ENCODE results near the gene AP1S2. TPM values are rescaled to one million over a fixed set of nuclear protein-coding genes. Genes with fewer than 3 reads are reported as not detected.

AP1S2 gene
- total RNA-seq, 2 donors from 2014 or later, result 61.6 to 155 TPM

GRCh38 chrX:15856636-15857035 lies 2.0 kb upstream of the AP1S2 start:
- TF ChIP-seq CTCF (IDR thresholded peaks at IDR 0.05), result no peak
- Histone ChIP-seq H3K27me3 (replicated peaks; ENCODE audit: insufficient read depth) (no peaks in the 10 kb centered on the region), H3K9me3 (no peaks in the 10 kb centered on the region), H3K36me3 (no peaks in the 10 kb centered on the region), H3K4me1 (ENCODE audit: control insufficient read depth in 1 of 2, low read depth in 2 of 2) (peaks cover 0 to 6% of the 10 kb centered on the region in 2 donors), H3K4me3 (no peak overlapping the region), H3K27ac (peak overlapping the region in 1 of 2 donors; percentile 85)
- no peak for ATAC-seq (ENCODE audit: insufficient number of reproducible peaks, low FRiP score, low read depth)
- DNase-seq (ENCODE audit: low spot score), result no peak

DNA sequence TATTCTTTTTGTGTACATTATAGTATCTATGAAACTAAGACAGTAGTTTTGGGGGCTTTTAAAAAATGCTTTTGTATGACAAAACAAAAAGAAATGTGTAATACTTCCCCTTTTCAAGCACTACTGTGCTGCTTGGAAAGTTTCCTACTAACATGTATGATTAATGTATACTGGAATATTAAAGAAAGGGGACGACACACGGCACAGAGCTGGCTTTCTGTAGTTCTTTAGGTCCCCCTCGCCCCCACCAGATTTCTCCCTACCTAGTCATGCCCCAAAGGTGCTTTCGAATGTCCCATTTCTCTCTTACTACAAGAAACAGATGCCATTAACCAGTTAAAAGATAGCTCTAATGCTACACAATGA lies 1.6 kb upstream of the AP1S2 start:
- H3K27ac ChIP-seq, result peak overlapping the region; percentile 82 to 85
- peaks cover 0 to 6% of the 10 kb centered on the region in 2 donors for H3K4me1 ChIP-seq (ENCODE audit: control insufficient read depth in 1 of 2, low read depth in 2 of 2)
- TF ChIP-seq CTCF (IDR thresholded peaks at IDR 0.05), result no peak
- H3K9me3 ChIP-seq, result no peaks in the 10 kb centered on the region
- H3K4me3 ChIP-seq, result no peak overlapping the region
- no peak for DNase-seq (ENCODE audit: low spot score)
- no peaks in the 10 kb centered on the region for H3K27me3 ChIP-seq (replicated peaks; ENCODE audit: insufficient read depth)
- ATAC-seq (ENCODE audit: insufficient number of reproducible peaks, low FRiP score, low read depth), result no peak
- no peaks in the 10 kb centered on the region for H3K36me3 ChIP-seq

GRCh38 chrX:15855568-15856221 lies 1.1 kb upstream of the AP1S2 start:
- H3K4me3 ChIP-seq, result peak overlapping the region; percentile 84
- no peaks in the 10 kb centered on the region for H3K9me3 ChIP-seq
- TF ChIP-seq CTCF (IDR thresholded peaks at IDR 0.05), result no peak
- H3K36me3 ChIP-seq, result no peaks in the 10 kb centered on the region
- peaks cover 0 to 6% of the 10 kb centered on the region in 2 donors for H3K4me1 ChIP-seq (ENCODE audit: control insufficient read depth in 1 of 2, low read depth in 2 of 2)
- DNase-seq (ENCODE audit: low spot score), result no peak
- no peaks in the 10 kb centered on the region for H3K27me3 ChIP-seq (replicated peaks; ENCODE audit: insufficient read depth)
- H3K27ac ChIP-seq, result peak overlapping the region; percentile 82 to 85
- no peak for ATAC-seq (ENCODE audit: insufficient number of reproducible peaks, low FRiP score, low read depth)

DNA sequence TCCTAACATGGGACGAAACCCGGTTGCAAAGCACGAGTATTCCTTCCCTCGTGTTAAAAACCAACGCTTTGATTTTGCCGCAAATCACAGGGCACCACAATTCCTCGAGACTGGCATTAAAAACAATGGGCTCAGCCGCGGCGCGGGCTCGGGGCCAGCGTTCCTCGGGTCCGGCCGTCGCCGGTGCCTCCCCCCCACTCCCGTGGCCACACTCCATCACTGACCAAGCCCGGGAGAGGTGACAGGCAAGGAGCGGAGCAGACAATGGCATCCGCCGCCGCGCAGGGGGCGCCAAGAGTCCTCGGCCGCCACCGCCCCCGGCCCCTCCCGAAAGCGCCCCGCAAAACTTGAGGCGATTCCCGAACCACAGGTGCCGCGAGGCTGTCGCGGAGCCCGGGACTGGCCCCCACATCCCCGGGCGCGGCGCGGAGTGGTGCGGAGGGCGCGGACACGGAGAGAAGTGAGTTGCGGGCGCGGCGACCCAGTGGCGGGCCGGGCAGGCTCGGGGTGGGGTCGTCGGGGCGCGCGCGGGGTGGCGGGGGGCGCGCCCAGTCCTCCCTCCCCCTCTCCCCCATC lies 445 bp downstream of the AP1S2 start:
- Histone ChIP-seq H3K27me3 (replicated peaks; ENCODE audit: insufficient read depth) (no peaks in the 10 kb centered on the region), H3K9me3 (no peaks in the 10 kb centered on the region), H3K4me1 (ENCODE audit: control insufficient read depth in 1 of 2, low read depth in 2 of 2) (peaks cover 7 to 8% of the 10 kb centered on the region in 2 donors), H3K36me3 (no peaks in the 10 kb centered on the region), H3K4me3 (peak overlapping the region; percentile 84), H3K27ac (peak overlapping the region; percentile 78 to 85)
- no peak for TF ChIP-seq CTCF (IDR thresholded peaks at IDR 0.05)
- DNase-seq (ENCODE audit: low spot score) (no peak), ATAC-seq (ENCODE audit: insufficient number of reproducible peaks, low FRiP score, low read depth) (no peak)

- Histone ChIP-seq H3K27ac (peak overlapping the region; percentile 78 to 85), H3K9me3 (no peaks in the 10 kb centered on the region), H3K27me3 (replicated peaks; ENCODE audit: insufficient read depth) (no peaks in the 10 kb centered on the region), H3K4me1 (ENCODE audit: control insufficient read depth in 1 of 2, low read depth in 2 of 2) (peaks cover 10 to 12% of the 10 kb centered on the region in 2 donors), H3K36me3 (no peaks in the 10 kb centered on the region), H3K4me3 (peak overlapping the region; percentile 84)
- ATAC-seq (ENCODE audit: insufficient number of reproducible peaks, low FRiP score, low read depth), result no peak
- no peak for TF ChIP-seq CTCF (IDR thresholded peaks at IDR 0.05)
- DNase-seq (ENCODE audit: low spot score), result no peak
These were observed 980 bp downstream of the AP1S2 start for GRCh38 chrX:15853586-15854079.
